ENCODE data around the gene ZNF200.

- no peak for TF ChIP-seq CTCF (IDR thresholded peaks at IDR 0.05; ENCODE audit: poor library complexity)
- no peak for TF ChIP-seq EZH2phosphoT487 (IDR thresholded peaks at IDR 0.05; ENCODE audit: low read depth, severe bottlenecking, unreplicated experiment)
- TF ChIP-seq EZH2 (IDR thresholded peaks at IDR 0.05; ENCODE audit: borderline replicate concordance): no peak
Observed at GRCh38 chr16:3212567-3212966, 22.4 kb downstream of the ZNF200 start.

Measured in hepatocyte (in vitro differentiated cells).